HG03108 (cell line): ENCODE results near the gene ME3.

Experiments used
- ATAC-seq: cut with Tn5 transposase; IDR thresholded peaks from one replicate; pipeline ENCODE4 v1.9.1; 2021; ENCODE audit warnings: moderate library complexity; ENCODE audit not compliant: unreplicated experiment

ME3 gene

DNA sequence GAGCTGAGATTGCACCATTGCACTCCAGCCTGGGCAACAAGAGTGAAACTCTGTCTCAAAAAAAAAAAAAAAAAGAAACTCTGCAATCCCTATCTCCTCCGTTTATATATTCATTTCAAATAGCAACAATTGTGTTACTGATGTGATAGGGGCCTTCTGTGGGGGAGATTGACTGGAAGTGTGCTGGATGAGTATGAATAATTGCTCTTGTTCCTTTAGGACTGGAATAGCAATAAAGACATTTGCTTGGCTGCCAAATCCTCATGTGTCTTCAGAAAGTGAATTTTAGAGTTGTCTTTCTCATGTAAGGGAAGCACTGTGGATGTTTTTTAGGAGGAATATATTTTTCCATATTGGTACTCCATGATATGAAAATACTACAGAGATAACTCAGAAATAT lies 21.1 kb upstream of the ME3 start:
- ATAC-seq, result no peak

DNA sequence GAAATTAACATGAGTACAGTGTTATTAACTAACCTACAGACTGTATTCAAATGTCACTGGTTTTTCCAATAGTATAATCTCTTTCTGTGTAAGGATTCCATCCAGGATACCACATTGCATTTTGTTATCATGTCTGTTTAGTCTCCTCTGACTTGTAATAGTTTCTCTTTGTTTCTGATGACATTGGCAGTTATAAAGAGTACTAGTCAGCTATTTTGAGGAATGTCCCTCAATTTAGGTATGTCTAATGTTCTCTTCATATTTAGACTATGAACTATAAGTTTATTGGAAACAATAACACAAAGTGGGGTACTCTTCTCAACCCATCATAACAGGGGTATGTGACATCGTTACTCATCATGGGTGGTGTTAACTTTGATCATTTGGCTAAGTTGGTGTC lies 20.3 kb upstream of the ME3 start:
- no peak for ATAC-seq

GRCh38 chr11:86692317-86692716 lies 19.9 kb upstream of the ME3 start:
- ATAC-seq, result no peak

DNA sequence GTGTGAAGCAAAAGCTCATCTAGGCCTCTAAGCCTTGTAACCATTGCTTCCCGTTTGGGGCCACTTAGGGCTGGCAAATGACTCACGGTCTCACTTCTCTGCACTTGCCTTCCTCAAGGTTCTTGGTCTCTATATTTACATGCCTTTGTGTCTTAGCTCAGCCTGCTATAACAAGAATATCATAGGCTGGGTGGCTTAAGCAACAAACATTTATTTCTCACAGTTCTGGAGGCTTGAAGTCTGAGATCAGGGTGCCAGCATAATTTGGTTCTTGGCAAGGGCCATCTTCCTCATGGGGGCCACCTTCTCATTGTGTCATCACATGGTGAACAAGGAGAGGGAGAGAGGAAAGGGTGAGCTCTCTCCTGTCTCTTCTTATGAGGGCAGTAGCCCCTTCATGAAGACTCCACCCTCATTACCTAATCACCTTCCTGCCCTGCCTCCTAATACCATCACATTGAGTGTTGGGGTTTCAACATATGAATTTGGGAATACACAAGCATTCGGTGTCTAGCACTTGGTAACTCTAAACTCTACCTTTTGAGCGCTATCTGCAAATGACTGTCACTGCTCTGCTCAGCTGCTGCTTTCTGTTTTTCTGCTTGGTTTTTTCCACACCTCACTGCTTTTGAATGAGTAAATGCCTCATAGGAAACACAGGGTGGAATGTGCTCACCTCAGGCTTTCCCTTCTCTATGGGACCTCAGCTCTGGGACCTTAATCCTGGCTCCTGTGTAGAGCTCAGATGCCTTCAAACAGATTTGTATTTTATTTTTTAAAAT lies 16.2 kb upstream of the ME3 start:
- ATAC-seq, result peak; percentile 75

GRCh38 chr11:86687185-86687778 lies 14.9 kb upstream of the ME3 start:
- no peak for ATAC-seq

DNA sequence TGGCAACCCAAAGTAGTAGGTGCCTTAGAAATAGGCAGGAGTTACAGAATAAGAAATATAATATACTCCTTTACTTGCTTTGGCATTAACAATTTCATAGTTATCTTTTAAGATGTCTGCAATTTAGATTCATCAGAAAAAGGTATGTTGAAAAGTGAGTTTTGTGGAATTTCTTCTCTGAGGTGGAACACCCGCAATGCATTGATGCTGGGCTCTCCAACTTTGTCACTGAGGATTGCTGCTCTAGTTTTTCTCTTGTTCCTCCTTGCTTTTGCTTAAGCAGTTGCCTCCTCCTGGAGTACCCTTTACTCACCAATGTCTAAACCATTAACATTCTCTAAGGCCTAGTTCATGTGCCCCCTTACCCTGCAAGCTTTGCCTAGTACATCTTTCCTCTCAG lies 14.1 kb upstream of the ME3 start:
- ATAC-seq, result no peak

DNA sequence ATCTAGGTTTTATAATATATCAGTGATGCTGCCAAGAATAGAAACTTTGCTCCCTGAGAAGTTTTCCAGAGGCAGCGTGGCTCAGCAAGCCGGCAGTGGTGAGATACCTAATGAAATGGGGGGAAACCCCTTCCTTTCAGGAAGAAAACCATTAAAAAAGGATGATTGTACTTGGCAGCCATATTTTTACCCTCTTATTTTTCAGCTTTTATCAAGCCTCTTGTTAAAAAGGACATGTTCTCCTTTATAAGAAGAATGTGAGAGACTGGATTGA lies 9.0 kb upstream of the ME3 start:
- no peak for ATAC-seq

GRCh38 chr11:86680716-86681482 lies 8.5 kb upstream of the ME3 start:
- ATAC-seq, result no peak

- no peak for ATAC-seq
Observed at GRCh38 chr11:86678823-86679222, 6.4 kb upstream of the ME3 start.

DNA sequence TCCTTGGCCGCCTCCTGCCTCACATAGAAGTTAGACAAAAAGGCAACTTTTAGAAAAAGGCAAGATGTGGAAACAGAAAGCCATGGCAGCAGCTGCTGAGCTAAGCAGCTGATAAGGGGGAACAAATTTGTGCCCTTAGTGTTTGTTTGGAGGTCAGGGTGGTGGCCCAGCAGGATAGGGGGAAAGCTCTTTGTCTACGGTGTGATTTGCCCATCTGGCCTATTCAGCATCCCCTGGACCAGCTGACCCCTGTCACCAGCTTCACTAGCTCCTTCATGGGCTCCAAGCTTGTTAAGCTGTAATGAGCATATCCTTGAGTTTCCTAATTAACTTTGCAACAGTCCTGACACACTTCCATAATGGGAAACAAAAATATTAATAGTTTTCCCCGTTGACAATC lies 5.9 kb upstream of the ME3 start:
- no peak for ATAC-seq

GRCh38 chr11:86676533-86677154 lies 4.2 kb upstream of the ME3 start:
- no peak for ATAC-seq

- no peak for ATAC-seq
Observed at GRCh38 chr11:86676010-86676409, 3.6 kb upstream of the ME3 start.

- no peak for ATAC-seq
Observed at GRCh38 chr11:86675017-86675416, 2.6 kb upstream of the ME3 start.

DNA sequence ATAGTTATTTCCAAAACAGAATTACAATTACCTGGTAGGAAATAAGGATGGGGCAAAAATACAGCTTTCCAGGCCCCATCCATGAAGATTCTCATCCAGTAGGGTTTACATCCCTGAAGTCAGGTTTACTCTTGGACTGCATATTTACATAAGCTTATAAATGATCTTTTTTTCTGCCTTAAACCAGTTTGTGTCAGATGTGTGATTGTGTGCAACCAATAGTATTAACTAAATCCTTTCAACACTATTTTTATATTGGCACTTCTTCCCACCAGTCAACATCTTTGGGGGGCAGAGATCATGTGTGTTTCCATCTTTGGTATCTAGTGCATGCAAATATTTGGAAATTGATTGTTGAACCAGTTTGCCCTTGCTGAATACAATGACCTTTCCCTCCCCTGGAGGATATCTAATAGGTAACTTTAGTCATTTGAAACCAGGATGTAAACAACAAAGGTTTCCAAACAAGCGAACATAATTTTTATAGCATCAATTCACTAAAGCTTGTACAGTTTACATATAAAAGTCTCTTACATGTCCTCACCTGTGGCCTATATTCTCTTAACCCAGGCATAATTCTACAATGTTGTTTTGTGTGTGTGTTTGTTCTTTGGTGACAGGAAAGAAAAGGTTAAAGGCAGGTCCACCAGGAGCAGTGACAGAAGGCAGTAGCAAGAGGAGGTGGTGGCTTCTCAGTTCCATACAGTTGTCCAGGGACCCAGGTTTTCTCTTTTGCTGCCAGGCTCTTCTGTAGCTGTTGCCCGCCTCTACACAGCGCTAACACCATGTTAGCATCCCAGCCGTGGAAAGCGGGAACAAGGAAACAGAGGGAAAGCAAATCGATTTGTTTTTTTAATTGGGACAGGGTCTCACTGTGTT lies 1.7 kb upstream of the ME3 start:
- ATAC-seq, result no peak

DNA sequence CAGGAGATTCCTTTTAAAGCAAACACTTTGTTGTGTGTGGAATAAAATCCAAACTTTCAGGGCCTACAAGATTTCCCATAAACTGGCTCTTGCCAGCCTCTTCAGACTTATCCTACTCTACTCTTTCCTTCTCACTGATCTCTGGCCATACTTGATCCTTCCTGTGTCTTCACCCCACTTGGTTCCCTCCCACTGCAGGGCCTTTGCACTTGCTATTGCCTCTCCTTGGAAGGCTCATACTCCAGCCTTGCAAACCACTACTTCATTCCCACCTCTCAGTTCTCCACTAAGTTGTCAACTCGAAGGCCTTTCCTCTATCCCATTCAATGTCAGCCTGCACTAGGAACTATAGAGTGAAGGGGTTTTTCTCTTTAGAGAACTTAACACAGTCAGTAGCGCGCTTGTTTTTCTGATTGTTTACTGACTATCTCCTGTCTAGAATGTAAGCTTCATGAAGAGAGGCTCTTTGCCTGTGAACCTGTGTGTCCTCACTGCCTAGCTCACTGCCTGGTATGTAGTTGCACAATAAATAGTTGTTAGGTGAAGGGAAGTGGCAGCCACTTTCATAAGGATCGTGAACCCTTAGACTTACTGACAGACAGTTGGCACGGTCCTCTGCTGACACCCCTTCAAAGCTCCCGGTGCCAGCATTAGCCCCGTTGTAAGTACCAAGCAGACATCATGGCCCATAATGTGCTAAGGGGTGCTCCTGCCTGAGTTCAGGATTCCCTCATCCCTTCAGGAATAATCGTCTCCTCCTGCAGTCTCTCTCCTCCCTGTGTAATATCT lies 833 bp upstream of the ME3 start:
- ATAC-seq, result no peak

DNA sequence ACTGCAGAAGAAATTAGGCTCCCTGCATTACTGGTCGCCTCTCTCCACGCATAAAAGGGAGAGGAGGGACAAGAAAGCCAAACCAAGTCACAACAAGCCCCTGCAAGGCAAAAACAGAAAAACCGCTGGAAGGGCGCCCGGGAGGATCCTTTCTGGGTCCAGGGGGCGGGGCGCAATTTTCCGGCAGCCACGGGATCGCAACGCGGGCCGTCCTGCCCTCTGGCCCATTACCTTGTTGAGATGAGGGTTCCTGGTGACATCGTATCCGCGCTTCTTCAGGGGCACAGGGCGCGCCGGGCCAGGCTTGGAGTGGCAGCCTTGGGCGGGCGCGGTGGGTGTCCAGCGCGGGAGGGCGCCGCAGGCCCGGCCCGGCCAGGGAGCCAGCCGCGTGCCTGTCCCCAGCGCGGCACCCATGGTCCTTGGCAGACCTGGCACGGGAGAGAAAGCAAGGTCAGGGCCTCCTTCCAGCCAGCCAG lies 847 bp downstream of the ME3 start:
- ATAC-seq, result no peak

GRCh38 chr11:86670911-86671310 lies 1.5 kb downstream of the ME3 start:
- ATAC-seq, result no peak

DNA sequence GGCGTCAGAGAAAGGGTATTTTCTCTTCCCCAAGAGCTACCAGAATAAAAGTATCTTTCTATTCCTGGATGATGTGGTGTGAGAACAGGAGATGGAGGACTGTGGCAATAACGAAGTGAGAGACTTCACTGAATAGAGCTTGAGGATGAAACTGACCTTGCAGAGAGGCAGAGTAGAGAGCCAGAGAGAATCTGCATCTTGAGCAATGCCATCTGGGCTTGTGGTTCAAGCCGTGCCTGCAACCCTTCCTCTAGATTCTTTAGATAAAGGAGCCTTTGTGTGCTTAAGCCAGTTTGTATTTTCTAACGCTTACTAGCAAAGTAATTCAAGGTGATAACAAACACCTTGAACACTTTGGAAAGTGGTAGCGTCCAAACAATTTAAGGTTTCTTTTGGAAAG lies 2.2 kb downstream of the ME3 start:
- ATAC-seq, result no peak

- no peak for ATAC-seq
Observed at GRCh38 chr11:86669424-86669823, 3.0 kb downstream of the ME3 start.

- ATAC-seq, result no peak
Observed at GRCh38 chr11:86668929-86669328, 3.5 kb downstream of the ME3 start.
